ENCODE measurements around the gene DNAH5.

DNA sequence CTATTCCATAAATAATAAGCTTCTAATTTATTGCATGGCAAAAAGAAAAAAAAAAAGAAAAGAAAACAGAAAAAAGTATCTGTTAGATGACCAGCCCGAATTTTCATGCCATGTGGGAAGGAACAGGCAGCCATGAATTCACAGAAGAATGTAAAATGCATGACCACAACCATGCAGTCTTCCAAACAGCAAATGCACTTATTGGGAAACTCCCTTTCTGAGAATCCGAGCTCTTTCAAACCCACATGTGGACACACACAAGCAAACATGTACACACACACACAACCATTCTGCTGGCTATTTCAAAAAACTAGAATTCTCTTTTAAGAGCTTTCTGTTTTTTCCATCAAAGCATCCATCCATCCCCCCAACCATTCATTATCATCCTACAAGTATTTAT is 236.1 kb downstream of the DNAH5 start:
- TF ChIP-seq, protein P1, sequence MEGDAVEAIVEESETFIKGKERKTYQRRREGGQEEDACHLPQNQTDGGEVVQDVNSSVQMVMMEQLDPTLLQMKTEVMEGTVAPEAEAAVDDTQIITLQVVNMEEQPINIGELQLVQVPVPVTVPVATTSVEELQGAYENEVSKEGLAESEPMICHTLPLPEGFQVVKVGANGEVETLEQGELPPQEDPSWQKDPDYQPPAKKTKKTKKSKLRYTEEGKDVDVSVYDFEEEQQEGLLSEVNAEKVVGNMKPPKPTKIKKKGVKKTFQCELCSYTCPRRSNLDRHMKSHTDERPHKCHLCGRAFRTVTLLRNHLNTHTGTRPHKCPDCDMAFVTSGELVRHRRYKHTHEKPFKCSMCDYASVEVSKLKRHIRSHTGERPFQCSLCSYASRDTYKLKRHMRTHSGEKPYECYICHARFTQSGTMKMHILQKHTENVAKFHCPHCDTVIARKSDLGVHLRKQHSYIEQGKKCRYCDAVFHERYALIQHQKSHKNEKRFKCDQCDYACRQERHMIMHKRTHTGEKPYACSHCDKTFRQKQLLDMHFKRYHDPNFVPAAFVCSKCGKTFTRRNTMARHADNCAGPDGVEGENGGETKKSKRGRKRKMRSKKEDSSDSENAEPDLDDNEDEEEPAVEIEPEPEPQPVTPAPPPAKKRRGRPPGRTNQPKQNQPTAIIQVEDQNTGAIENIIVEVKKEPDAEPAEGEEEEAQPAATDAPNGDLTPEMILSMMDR (conservative IDR thresholded peaks at IDR 0.05; ENCODE audit: low read depth in 2 of 2), result no peak
- TF ChIP-seq CREB1 (CRISPR knock-in tag; IDR thresholded peaks at IDR 0.05; ENCODE audit: low read depth) (no peak), POLR2AphosphoS5 (IDR thresholded peaks at IDR 0.05; ENCODE audit: low read depth) (no peak), STAT1 (IDR thresholded peaks at IDR 0.05; ENCODE audit: unreplicated experiment) (no peak), EZH2 (IDR thresholded peaks at IDR 0.05; ENCODE audit: low read depth, unreplicated experiment) (no peak), JUNB (IDR thresholded peaks at IDR 0.05; ENCODE audit: unreplicated experiment) (no peak)
- TF ChIP-seq, protein P2, sequence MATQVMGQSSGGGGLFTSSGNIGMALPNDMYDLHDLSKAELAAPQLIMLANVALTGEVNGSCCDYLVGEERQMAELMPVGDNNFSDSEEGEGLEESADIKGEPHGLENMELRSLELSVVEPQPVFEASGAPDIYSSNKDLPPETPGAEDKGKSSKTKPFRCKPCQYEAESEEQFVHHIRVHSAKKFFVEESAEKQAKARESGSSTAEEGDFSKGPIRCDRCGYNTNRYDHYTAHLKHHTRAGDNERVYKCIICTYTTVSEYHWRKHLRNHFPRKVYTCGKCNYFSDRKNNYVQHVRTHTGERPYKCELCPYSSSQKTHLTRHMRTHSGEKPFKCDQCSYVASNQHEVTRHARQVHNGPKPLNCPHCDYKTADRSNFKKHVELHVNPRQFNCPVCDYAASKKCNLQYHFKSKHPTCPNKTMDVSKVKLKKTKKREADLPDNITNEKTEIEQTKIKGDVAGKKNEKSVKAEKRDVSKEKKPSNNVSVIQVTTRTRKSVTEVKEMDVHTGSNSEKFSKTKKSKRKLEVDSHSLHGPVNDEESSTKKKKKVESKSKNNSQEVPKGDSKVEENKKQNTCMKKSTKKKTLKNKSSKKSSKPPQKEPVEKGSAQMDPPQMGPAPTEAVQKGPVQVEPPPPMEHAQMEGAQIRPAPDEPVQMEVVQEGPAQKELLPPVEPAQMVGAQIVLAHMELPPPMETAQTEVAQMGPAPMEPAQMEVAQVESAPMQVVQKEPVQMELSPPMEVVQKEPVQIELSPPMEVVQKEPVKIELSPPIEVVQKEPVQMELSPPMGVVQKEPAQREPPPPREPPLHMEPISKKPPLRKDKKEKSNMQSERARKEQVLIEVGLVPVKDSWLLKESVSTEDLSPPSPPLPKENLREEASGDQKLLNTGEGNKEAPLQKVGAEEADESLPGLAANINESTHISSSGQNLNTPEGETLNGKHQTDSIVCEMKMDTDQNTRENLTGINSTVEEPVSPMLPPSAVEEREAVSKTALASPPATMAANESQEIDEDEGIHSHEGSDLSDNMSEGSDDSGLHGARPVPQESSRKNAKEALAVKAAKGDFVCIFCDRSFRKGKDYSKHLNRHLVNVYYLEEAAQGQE (IDR thresholded peaks at IDR 0.05; ENCODE audit: unreplicated experiment), result no peak
- TF ChIP-seq, protein P3, sequence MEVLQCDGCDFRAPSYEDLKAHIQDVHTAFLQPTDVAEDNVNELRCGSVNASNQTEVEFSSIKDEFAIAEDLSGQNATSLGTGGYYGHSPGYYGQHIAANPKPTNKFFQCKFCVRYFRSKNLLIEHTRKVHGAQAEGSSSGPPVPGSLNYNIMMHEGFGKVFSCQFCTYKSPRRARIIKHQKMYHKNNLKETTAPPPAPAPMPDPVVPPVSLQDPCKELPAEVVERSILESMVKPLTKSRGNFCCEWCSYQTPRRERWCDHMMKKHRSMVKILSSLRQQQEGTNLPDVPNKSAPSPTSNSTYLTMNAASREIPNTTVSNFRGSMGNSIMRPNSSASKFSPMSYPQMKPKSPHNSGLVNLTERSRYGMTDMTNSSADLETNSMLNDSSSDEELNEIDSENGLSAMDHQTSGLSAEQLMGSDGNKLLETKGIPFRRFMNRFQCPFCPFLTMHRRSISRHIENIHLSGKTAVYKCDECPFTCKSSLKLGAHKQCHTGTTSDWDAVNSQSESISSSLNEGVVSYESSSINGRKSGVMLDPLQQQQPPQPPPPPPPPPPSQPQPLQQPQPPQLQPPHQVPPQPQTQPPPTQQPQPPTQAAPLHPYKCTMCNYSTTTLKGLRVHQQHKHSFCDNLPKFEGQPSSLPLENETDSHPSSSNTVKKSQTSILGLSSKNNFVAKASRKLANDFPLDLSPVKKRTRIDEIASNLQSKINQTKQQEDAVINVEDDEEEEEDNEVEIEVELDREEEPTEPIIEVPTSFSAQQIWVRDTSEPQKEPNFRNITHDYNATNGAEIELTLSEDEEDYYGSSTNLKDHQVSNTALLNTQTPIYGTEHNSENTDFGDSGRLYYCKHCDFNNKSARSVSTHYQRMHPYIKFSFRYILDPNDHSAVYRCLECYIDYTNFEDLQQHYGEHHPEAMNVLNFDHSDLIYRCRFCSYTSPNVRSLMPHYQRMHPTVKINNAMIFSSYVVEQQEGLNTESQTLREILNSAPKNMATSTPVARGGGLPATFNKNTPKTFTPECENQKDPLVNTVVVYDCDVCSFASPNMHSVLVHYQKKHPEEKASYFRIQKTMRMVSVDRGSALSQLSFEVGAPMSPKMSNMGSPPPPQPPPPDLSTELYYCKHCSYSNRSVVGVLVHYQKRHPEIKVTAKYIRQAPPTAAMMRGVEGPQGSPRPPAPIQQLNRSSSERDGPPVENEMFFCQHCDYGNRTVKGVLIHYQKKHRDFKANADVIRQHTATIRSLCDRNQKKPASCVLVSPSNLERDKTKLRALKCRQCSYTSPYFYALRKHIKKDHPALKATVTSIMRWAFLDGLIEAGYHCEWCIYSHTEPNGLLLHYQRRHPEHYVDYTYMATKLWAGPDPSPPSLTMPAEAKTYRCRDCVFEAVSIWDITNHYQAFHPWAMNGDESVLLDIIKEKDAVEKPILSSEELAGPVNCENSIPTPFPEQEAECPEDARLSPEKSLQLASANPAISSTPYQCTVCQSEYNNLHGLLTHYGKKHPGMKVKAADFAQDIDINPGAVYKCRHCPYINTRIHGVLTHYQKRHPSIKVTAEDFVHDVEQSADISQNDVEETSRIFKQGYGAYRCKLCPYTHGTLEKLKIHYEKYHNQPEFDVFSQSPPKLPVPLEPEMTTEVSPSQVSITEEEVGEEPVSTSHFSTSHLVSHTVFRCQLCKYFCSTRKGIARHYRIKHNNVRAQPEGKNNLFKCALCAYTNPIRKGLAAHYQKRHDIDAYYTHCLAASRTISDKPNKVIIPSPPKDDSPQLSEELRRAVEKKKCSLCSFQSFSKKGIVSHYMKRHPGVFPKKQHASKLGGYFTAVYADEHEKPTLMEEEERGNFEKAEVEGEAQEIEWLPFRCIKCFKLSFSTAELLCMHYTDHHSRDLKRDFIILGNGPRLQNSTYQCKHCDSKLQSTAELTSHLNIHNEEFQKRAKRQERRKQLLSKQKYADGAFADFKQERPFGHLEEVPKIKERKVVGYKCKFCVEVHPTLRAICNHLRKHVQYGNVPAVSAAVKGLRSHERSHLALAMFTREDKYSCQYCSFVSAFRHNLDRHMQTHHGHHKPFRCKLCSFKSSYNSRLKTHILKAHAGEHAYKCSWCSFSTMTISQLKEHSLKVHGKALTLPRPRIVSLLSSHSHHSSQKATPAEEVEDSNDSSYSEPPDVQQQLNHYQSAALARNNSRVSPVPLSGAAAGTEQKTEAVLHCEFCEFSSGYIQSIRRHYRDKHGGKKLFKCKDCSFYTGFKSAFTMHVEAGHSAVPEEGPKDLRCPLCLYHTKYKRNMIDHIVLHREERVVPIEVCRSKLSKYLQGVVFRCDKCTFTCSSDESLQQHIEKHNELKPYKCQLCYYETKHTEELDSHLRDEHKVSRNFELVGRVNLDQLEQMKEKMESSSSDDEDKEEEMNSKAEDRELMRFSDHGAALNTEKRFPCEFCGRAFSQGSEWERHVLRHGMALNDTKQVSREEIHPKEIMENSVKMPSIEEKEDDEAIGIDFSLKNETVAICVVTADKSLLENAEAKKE (CRISPR knock-in tag; IDR thresholded peaks at IDR 0.05), result no peak

All from GM23338 (cell line).